K562 (cell line): ENCODE data around the gene CARD14. TPM values are rescaled to one million over a fixed set of nuclear protein-coding genes. Genes with fewer than 3 reads are reported as not detected.

Experiments
- ATAC-seq: fragments of 200-7000 bp; cut with Tn5 transposase; 3 replicates; pipeline ENCODE4 v1.9.1; 2020; ENCODE audit warnings: moderate library complexity
- BruUV-seq: library from RNA; stranded (reverse); fragments of 400-500 nt; replicated peaks from 2 replicates; lab custom pipeline; 2021; lab: Mats Ljungman, UMichigan
- CTCF ChIA-PET: fragments of 300-600 bp; formaldehyde crosslinking; extraction: SDS; loops from one replicate; lab custom pipeline; 2021; ENCODE audit warnings: low intra/inter-chr PET ratio; lab: Yijun Ruan, JAX
- POLR2A ChIA-PET: fragments of 300-600, 350-650 bp; sonication (Branson Sonifier 250); formaldehyde crosslinking; extraction: SDS; loops from one replicate; lab custom pipeline; 2021; ENCODE audit warnings: antibody characterized with exemption, inconsistent platforms; lab: Yijun Ruan, JAX
- DNase-seq, 4 experiments: peaks; one replicate each; pipeline versions ENCODE4 v3.0.0 to v3.0.0-alpha.2; 2011 to 2018; ENCODE audit warnings: low spot score in 3 of 4, mixed read lengths in 3 of 4; ENCODE audit errors: extremely low read depth in 1 of 4
- FAIRE-seq: peaks from 2 replicates; lab custom pipeline; 2011; peaks lifted over from hg19 to GRCh38; lab: Jason Lieb, UNC
- H2AFZ ChIP-seq: 2 replicates; pipeline ENCODE4 v1.6.0; 2011; ENCODE audit warnings: low read depth, low read length, control low read depth, inconsistent platforms
- H3K27ac ChIP-seq: fragments of 200-600 bp; 3 replicates; pipeline ENCODE4 v1.8.0; 2011; ENCODE audit warnings: low read depth, mild to moderate bottlenecking, control low read depth, inconsistent platforms, low read length, moderate library complexity, mixed read lengths; ENCODE audit errors: extremely low read depth
- H3K27me3 ChIP-seq, 2 experiments: fragments of 300-600 bp in 1 of 2; 2 replicates in 1 of 2; 3 replicates in 1 of 2; pipeline versions ENCODE4 v1.6.0 to v1.8.0; 2011; ENCODE audit warnings: inconsistent platforms in 2 of 2, low read length in 2 of 2, mild to moderate bottlenecking in 1 of 2, mixed read lengths in 1 of 2, moderate library complexity in 1 of 2; ENCODE audit not compliant: control insufficient read depth in 2 of 2, insufficient read depth in 2 of 2
- H3K36me3 ChIP-seq: fragments of 300-600 bp; 3 replicates; pipeline ENCODE4 v1.8.0; 2011; ENCODE audit warnings: mild to moderate bottlenecking, low read length, inconsistent platforms; ENCODE audit not compliant: control insufficient read depth, insufficient read depth
- H3K4me1 ChIP-seq, 2 experiments: fragments of 200-600 bp in 1 of 2; replicated peaks in 1 of 2; 2 replicates in 1 of 2; 3 replicates in 1 of 2; pipeline versions ENCODE4 v1.5.1 to v1.8.0; 2011; ENCODE audit warnings: inconsistent platforms in 2 of 2, low read length in 2 of 2, mild to moderate bottlenecking in 1 of 2, mixed read lengths in 1 of 2, moderate library complexity in 1 of 2; ENCODE audit not compliant: control insufficient read depth in 2 of 2, insufficient read depth in 2 of 2
- H3K4me2 ChIP-seq: 2 replicates; pipeline ENCODE4 v1.6.1; 2011; ENCODE audit warnings: low read length, control low read depth, inconsistent platforms, mixed read lengths; ENCODE audit not compliant: insufficient read depth
- H3K4me3 ChIP-seq: fragments of 200-600 bp; sonication (generic), shearing (Covaris generic); 2 replicates; pipeline ENCODE4 v1.5.1; 2016; ENCODE audit warnings: control low read depth, inconsistent platforms
- H3K79me2 ChIP-seq: fragments of 200-600 bp; 3 replicates; pipeline ENCODE4 v1.8.0; 2011; ENCODE audit warnings: low read length, inconsistent platforms; ENCODE audit not compliant: control insufficient read depth, insufficient read depth
- H3K9ac ChIP-seq, 2 experiments: 2 replicates each; pipeline versions ENCODE4 v1.6.0 to v1.6.1; 2011; ENCODE audit warnings: low read depth in 2 of 2, low read length in 2 of 2, control low read depth in 1 of 2, inconsistent platforms in 1 of 2, mild to moderate bottlenecking in 1 of 2, mixed read lengths in 1 of 2; ENCODE audit not compliant: insufficient read depth in 1 of 2
- H3K9me1 ChIP-seq: one replicate; pipeline ENCODE4 v1.6.0; 2011; ENCODE audit warnings: inconsistent platforms, mild to moderate bottlenecking, low read length, moderate library complexity; ENCODE audit not compliant: control insufficient read depth, insufficient read depth
- H3K9me3 ChIP-seq: replicated peaks from 2 replicates; pipeline ENCODE4 v1.5.1; 2011; ENCODE audit warnings: low read depth, low read length, inconsistent platforms; ENCODE audit not compliant: control insufficient read depth, insufficient read depth
- H4K20me1 ChIP-seq: replicated peaks from 2 replicates; pipeline ENCODE4 v1.6.1; 2011; ENCODE audit warnings: low read length, inconsistent platforms, mixed read lengths; ENCODE audit not compliant: control insufficient read depth, insufficient read depth
- HMG20A ChIP-seq: fragments of 450-650 bp; formaldehyde crosslinking; conservative IDR thresholded peaks from 2 replicates; pipeline ENCODE4 v1.4.0; 2020; ENCODE audit warnings: mild to moderate bottlenecking, mixed read lengths
- HNRNPK ChIP-seq: fragments of 200-400 bp; formaldehyde crosslinking; IDR thresholded peaks from one replicate; pipeline ENCODE4 v1.6.1; 2018; ENCODE audit warnings: mild to moderate bottlenecking, low read depth, low read length; ENCODE audit not compliant: poor library complexity, severe bottlenecking
- ILF3 ChIP-seq: fragments of 450-650 bp; IDR thresholded peaks from 2 replicates; pipeline ENCODE4 v1.6.1; 2018; ENCODE audit warnings: antibody characterized with exemption, mild to moderate bottlenecking, moderate library complexity, borderline replicate concordance
- NUFIP1 ChIP-seq: fragments of 450-650 bp; IDR thresholded peaks from 2 replicates; pipeline ENCODE4 v1.6.1; 2018; ENCODE audit not compliant: partially characterized antibody
- RBM17 ChIP-seq: fragments of 200-400 bp; formaldehyde crosslinking; IDR thresholded peaks from 2 replicates; pipeline ENCODE4 v1.6.1; 2017; ENCODE audit warnings: low read depth, mild to moderate bottlenecking, low read length, borderline replicate concordance
- SNIP1 ChIP-seq: fragments of 450-650 bp; IDR thresholded peaks from 2 replicates; pipeline ENCODE4 v1.7.1; 2017; ENCODE audit warnings: low read depth, mild to moderate bottlenecking
- STAG1 ChIP-seq: sonication (generic); formaldehyde crosslinking; IDR thresholded peaks from 2 replicates; pipeline ENCODE4 v1.5.0; 2020; ENCODE audit warnings: missing genetic modification reagents, borderline replicate concordance
- TRIM28 ChIP-seq: fragments of 450-650 bp; IDR thresholded peaks from 2 replicates; pipeline ENCODE4 v1.6.1; 2017
- ZBTB9 ChIP-seq: fragments of 450-650 bp; formaldehyde crosslinking; IDR thresholded peaks from 2 replicates; pipeline ENCODE4 v1.4.0; 2020; ENCODE audit warnings: mild to moderate bottlenecking, moderate library complexity
- ZFP1 ChIP-seq: fragments of 450-650 bp; formaldehyde crosslinking; IDR thresholded peaks from 2 replicates; pipeline ENCODE4 v1.4.0; 2020; ENCODE audit warnings: mild to moderate bottlenecking, mixed read lengths
- ZNF121 ChIP-seq: sonication (generic); formaldehyde crosslinking; conservative IDR thresholded peaks from 2 replicates; pipeline ENCODE4 v1.8.0; 2022; ENCODE audit warnings: missing genetic modification reagents
- ZNF316 ChIP-seq: fragments of 450-650 bp; IDR thresholded peaks from 2 replicates; pipeline ENCODE4 v1.6.1; 2016
- WGBS: fragments of 100-300 bp; shearing (Covaris generic); methylation state at CpG from one replicate; pipeline ENCODE4 v1.1.6; 2016; ENCODE audit warnings: low coverage, mixed read lengths; ENCODE audit not compliant: insufficient coverage; ENCODE audit errors: missing lambda C conversion rate; 5-methylcytosine and 5-hydroxymethylcytosine counted together
- in situ Hi-C: fragments of 300-500 bp; cut with MboI; formaldehyde crosslinking; loops from 4 replicates; pipeline ENCODE4 v1.15.0; 2018; ENCODE audit warnings: inconsistent platforms, mixed read lengths
- intact Hi-C: fragments of 100-400 bp; cut with micrococcal nuclease; formaldehyde crosslinking; loops from 2 replicates; pipeline ENCODE4 v1.14.2; 2022
- polyA plus RNA-seq, 8 experiments: library from polyadenylated mRNA; depleted of rRNA in 4 of 8; stranded (reverse) in 5 of 8; unstranded in 3 of 8; fragments of >200 nt; fragmentation: Nextera tagmentation in 2 of 8; fragmentation: Illumina TruSeq in 1 of 8; extraction: Ambion mirVana in 2 of 8; extraction: Trizol in 1 of 8; gene quantifications; 2 replicates each; pipeline versions ENCODE4 v1.2.1 to v1.2.3, GENCODE V29; 2011 to 2014; ENCODE audit warnings: inconsistent platforms in 1 of 8, missing spikeins in 1 of 8
- total RNA-seq, 7 experiments: library from RNA; depleted of rRNA in 6 of 7; stranded (reverse); fragments of >200 nt in 6 of 7; fragmentation: Illumina TruSeq in 2 of 7; extraction: Trizol in 2 of 7; gene quantifications; 2 replicates each; pipeline versions ENCODE4 v1.2.1 to v1.2.3, GENCODE V29; 2011 to 2021; ENCODE audit warnings: low replicate concordance in 1 of 7

Gene CARD14
- total and polyA plus RNA-seq, 9 of the 15 experiments (the other 6 are each of a cell fraction or from before 2014, with no cell fraction given) = not detected

- DNase-seq (no peak), FAIRE-seq (no peak), ATAC-seq (no peak)
- WGBS = 26% methylated on average over 2 of the region's 2 CpGs
- Histone ChIP-seq H3K9me1 (no peaks in the 10 kb centered on the region), H4K20me1 (no peaks in the 10 kb centered on the region), H3K4me1 (no peaks in the 10 kb centered on the region; a peak in 1 of 5 replicates), H3K9me3 (peaks cover 3% of the 10 kb centered on the region; the same call in 1 of the 2 replicates), H3K27ac (no peak overlapping the region), H3K79me2 (no peaks in the 10 kb centered on the region), H3K4me2 (no peak overlapping the region), H3K36me3 (no peaks in the 10 kb centered on the region), H3K27me3 (peaks cover 9 to 10% of the 10 kb centered on the region in 2 experiments; a peak in 4 of 5 replicates), H3K9ac (no peak overlapping the region), H3K4me3 (no peak overlapping the region), H2AFZ (no peak overlapping the region)
- ChIA-PET POLR2A (interaction anchor here (0.7 to 1.3 kb wide), 2 partner anchors 13 to 14 kb away, joined by 3 to 4 read pairs; no protein-coding TSS in a partner anchor), CTCF (interaction anchor here (0.6 kb wide), 1 partner anchor 249 kb away, joined by 3 read pairs; no protein-coding TSS in a partner anchor)
- TF ChIP-seq ZNF316 (0 out of 2 replicates have a peak, but pooled peaks have one; percentile 5), HNRNPK (no peak)
- no TSS peak for BruUV-seq
- in situ Hi-C loops = no loop called here
- intact Hi-C loops = no loop called here
Observed at GRCh38 chr17:80158846-80159245, 11.0 kb upstream of the CARD14 start.

DNA sequence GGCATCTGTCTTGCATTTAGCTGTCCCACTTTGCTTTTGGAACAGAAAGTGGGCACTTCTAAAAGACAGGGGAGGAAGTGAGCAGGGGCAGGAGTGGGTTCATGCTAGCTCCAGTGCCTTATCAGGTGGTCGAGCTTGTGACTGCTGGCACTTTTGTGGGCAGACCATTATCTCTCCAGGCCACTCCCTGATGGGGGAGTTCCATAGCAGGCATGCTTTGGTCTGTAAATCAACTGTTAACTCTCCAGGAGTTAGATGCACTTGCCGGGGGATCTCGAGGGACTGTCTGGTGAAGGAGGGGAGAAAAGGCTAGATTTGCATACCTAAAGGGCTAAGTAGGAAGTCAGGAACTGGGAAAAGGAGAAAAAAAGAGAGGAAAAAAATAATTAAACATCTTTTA is 9.3 kb upstream of the CARD14 start:
- H3K79me2 ChIP-seq = no peaks in the 10 kb centered on the region
- H3K9me1 ChIP-seq = no peaks in the 10 kb centered on the region
- intact Hi-C loops = no loop called here
- WGBS = 10% methylated on average over 3 of the region's 3 CpGs
- peaks cover 16 to 19% of the 10 kb centered on the region in 2 experiments for H3K27me3 ChIP-seq
- no peak for DNase-seq
- no peak overlapping the region for H2AFZ ChIP-seq
- TF ChIP-seq ZFP1 (CRISPR knock-in tag) (no peak), RBM17 (no peak), HMG20A (CRISPR knock-in tag) (no peak), ZNF121 (CRISPR knock-in tag) (no peak), SNIP1 (no peak), STAG1 (CRISPR knock-in tag) (no peak), NUFIP1 (no peak), TRIM28 (no peak), ILF3 (no peak), ZBTB9 (CRISPR knock-in tag) (no peak)
- TF ChIP-seq, all 486 proteins: peak for 0
- Histone ChIP-seq H3K9me3 (peaks cover 2% of the 10 kb centered on the region; the same call in 1 of the 2 replicates), H3K9ac (no peak overlapping the region), H3K36me3 (no peaks in the 10 kb centered on the region), H3K27ac (no peak overlapping the region), H3K4me3 (no peak overlapping the region), H3K4me2 (no peak overlapping the region), H3K4me1 (no peaks in the 10 kb centered on the region; a peak in 1 of 5 replicates), H4K20me1 (no peaks in the 10 kb centered on the region)
- CTCF ChIA-PET = no interaction called here
- FAIRE-seq (no peak), ATAC-seq (no peak)
- POLR2A ChIA-PET = interaction anchor here (0.7 kb wide), 1 partner anchor 294 kb away, joined by 3 read pairs; no protein-coding TSS in a partner anchor
- no TSS peak for BruUV-seq
- in situ Hi-C loops = no loop called here
